Astrocyte of the hippocampus (primary cell): ENCODE measurements around the gene NHSL2.
A peak's percentile ranks its signal among the peaks of the same experiment; 100 is the strongest.
"Not testable (repeated sequence)": the region's sequence is repeated elsewhere in the genome, so short reads cannot be mapped to it uniquely, and the experiment has no call there.

Experiments used
- DNase-seq: peaks from one replicate; pipeline ENCODE4 v3.0.0; 2011; ENCODE audit warnings: low read depth, low spot score

The NHSL2 gene

GRCh38 chrX:72041871-72042851 is 131.5 kb downstream of the NHSL2 start:
- DNase-seq = peak; percentile 29

- DNase-seq = no peak
Observed at GRCh38 chrX:72042852-72043248, 132.2 kb downstream of the NHSL2 start.

- DNase-seq = no peak
Observed at GRCh38 chrX:72043636-72044035, 133.0 kb downstream of the NHSL2 start.

- DNase-seq = peak; percentile 35
Observed at GRCh38 chrX:72045141-72045540, 134.5 kb downstream of the NHSL2 start.

- DNase-seq = peak; percentile 50
Observed at GRCh38 chrX:72045552-72046277, 135.1 kb downstream of the NHSL2 start.

GRCh38 chrX:72046447-72046846 is 135.8 kb downstream of the NHSL2 start:
- no peak for DNase-seq

GRCh38 chrX:72048510-72049455 is 138.1 kb downstream of the NHSL2 start:
- no peak for DNase-seq

- no peak for DNase-seq
Observed at GRCh38 chrX:72050011-72050410, 139.4 kb downstream of the NHSL2 start.

- no peak for DNase-seq
Observed at GRCh38 chrX:72051589-72051988, 140.9 kb downstream of the NHSL2 start.

- peak; percentile 30 for DNase-seq
Observed at GRCh38 chrX:72052415-72053090, 141.9 kb downstream of the NHSL2 start.

GRCh38 chrX:72053508-72053907 is 142.9 kb downstream of the NHSL2 start:
- DNase-seq = no peak

- no peak for DNase-seq
Observed at GRCh38 chrX:72054779-72055489, 144.3 kb downstream of the NHSL2 start.

GRCh38 chrX:72057331-72057730 is 146.7 kb downstream of the NHSL2 start:
- no peak for DNase-seq

- DNase-seq = no peak
Observed at GRCh38 chrX:72057849-72058248, 147.2 kb downstream of the NHSL2 start.

- DNase-seq = not testable (repeated sequence)
Observed at GRCh38 chrX:72058346-72058745, 147.7 kb downstream of the NHSL2 start.

- DNase-seq = peak; percentile 52
Observed at GRCh38 chrX:72060196-72060920, 149.7 kb downstream of the NHSL2 start.

GRCh38 chrX:72060921-72061490 is 150.4 kb downstream of the NHSL2 start:
- no peak for DNase-seq

GRCh38 chrX:72062916-72063315 is 152.3 kb downstream of the NHSL2 start:
- no peak for DNase-seq
